ENCODE measurements around the gene CSNK1G3. TPM values are rescaled to one million over a fixed set of nuclear protein-coding genes. Genes with fewer than 3 reads are reported as not detected.

The CSNK1G3 gene
- total and polyA plus RNA-seq, 2 experiments from 2014 or later: 37.4 to 79.9 TPM

DNA sequence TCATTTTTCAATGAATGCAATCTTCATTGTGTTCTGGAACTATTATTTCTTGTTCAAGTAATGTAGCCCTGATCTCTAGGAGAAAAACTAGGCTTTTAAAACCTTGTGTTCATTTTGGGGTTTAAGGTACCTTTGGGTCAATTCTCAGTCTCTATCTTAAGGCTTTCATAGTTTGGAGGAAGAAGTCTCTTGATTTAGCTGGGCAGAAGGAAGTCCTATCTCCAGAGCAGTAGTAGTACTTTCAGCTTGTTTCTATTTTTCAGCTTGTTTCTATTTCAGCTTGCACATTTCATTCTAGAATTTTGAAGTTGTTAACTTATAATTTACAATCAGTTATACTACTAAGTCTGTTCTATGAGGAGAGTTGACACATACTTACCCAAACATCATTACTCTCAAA, 15.2 kb downstream of the CSNK1G3 start:
- peaks cover 16% of the 10 kb centered on the region; the same call in 1 of the 2 replicates for H3K4me1 ChIP-seq (ENCODE audit: insufficient read depth)
- H3K27me3 ChIP-seq (replicated peaks; ENCODE audit: insufficient read depth): no peaks in the 10 kb centered on the region
- no peaks in the 10 kb centered on the region for H3K36me3 ChIP-seq (ENCODE audit: low read depth)
- H3K79me2 ChIP-seq (ENCODE audit: insufficient read depth): peaks cover 100% of the 10 kb centered on the region
- in situ Hi-C loops (cut with MboI): no loop called here
- peaks cover 29% of the 10 kb centered on the region for H4K20me1 ChIP-seq (ENCODE audit: insufficient read depth)
- no peak overlapping the region for H3K4me3 ChIP-seq
- no peaks in the 10 kb centered on the region for H3F3A ChIP-seq (ENCODE audit: insufficient read depth)
- no peak overlapping the region for H2AFZ ChIP-seq
- H3K9me2 ChIP-seq (ENCODE audit: insufficient read depth): no peaks in the 10 kb centered on the region
- H3K9me3 ChIP-seq (ENCODE audit: low read depth): no peaks in the 10 kb centered on the region
- no peak for DNase-seq
- H3K27ac ChIP-seq: no peak overlapping the region
- peak overlapping the region; percentile 5 for H3K4me2 ChIP-seq (ENCODE audit: unreplicated experiment)
- TF ChIP-seq EZH2phosphoT487 (IDR thresholded peaks at IDR 0.05; ENCODE audit: insufficient read depth, low read depth): no peak
- TF ChIP-seq EZH2 (IDR thresholded peaks at IDR 0.05; ENCODE audit: insufficient read depth, poor library complexity, severe bottlenecking): no peak
- no peak overlapping the region for H3K9ac ChIP-seq

DNA sequence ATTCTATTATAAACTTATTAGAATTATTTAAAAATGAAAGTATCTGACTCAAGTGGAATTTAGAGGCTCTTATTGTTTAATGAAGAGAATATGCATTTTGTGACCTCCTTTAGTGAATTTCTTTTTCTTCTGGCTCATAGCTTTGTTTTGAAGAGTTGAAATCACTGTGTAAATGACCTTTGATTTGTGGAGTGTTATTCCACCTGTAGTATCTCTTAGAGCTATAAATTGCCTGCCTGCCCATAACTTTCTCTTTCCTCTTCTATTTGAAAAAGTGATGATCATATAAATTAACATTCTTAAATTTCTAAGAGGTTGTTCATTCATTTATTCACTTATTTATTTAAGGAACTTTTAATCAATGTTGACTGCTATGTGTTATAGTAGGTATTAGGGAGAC, 16.1 kb downstream of the CSNK1G3 start:
- Histone ChIP-seq H3K4me3 (peak overlapping the region; percentile 29; the same call in 1 of the 2 replicates), H3F3A (ENCODE audit: insufficient read depth) (no peaks in the 10 kb centered on the region), H3K27me3 (replicated peaks; ENCODE audit: insufficient read depth) (no peaks in the 10 kb centered on the region), H3K27ac (no peak overlapping the region), H3K9me2 (ENCODE audit: insufficient read depth) (no peaks in the 10 kb centered on the region), H3K4me1 (ENCODE audit: insufficient read depth) (peaks cover 16% of the 10 kb centered on the region; the same call in 1 of the 2 replicates), H3K36me3 (ENCODE audit: low read depth) (no peaks in the 10 kb centered on the region), H3K9me3 (ENCODE audit: low read depth) (no peaks in the 10 kb centered on the region), H4K20me1 (ENCODE audit: insufficient read depth) (peaks cover 26% of the 10 kb centered on the region; the same call in 1 of the 2 replicates), H3K79me2 (ENCODE audit: insufficient read depth) (peaks cover 100% of the 10 kb centered on the region), H2AFZ (no peak overlapping the region), H3K9ac (no peak overlapping the region), H3K4me2 (ENCODE audit: unreplicated experiment) (peak overlapping the region; percentile 5)
- in situ Hi-C loops (cut with MboI): no loop called here
- TF ChIP-seq EZH2 (IDR thresholded peaks at IDR 0.05; ENCODE audit: insufficient read depth, poor library complexity, severe bottlenecking): no peak
- TF ChIP-seq EZH2phosphoT487 (IDR thresholded peaks at IDR 0.05; ENCODE audit: insufficient read depth, low read depth): no peak
- no peak for DNase-seq

DNA sequence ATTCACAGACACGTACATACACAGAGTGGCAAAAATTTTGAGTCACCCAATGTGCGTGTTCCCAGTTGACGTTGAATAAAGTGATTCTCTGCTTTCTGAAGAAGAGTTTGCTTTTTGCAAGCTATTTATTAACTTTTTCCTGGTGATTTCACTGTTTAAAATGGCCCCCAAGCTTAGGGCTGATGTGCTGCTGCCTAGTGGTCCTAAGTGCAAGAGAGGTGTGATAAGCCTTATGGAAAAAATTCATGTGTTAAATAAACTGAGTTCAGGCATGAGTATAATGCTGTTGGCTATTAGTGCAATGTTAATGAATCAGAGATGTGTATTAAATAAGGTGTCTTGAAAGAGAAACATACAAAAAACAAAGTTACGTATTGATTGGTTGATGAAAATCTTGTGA, 16.9 kb downstream of the CSNK1G3 start:
- TF ChIP-seq EZH2phosphoT487 (IDR thresholded peaks at IDR 0.05; ENCODE audit: insufficient read depth, low read depth) (no peak), EZH2 (IDR thresholded peaks at IDR 0.05; ENCODE audit: insufficient read depth, poor library complexity, severe bottlenecking) (no peak)
- H3K79me2 ChIP-seq (ENCODE audit: insufficient read depth): peaks cover 100% of the 10 kb centered on the region

DNA sequence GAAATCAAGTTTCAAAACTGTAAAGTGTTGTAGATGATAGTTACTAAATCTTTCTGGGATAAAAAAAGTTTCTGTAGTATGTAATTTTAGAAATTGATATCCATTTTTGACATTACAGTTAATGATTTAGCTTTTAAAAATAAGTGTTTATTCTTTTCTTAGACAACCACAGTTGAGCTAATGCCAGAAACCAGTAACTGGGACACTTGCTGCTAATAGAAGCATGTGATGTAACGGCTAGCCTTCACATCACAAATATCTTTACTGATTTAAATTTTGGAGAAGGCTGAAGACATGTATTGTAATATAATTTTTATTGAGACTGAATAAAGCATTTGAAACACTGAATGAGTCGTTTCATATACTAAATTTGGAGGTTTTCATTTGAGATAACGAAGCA, 18.8 kb downstream of the CSNK1G3 start:
- WGBS, 2 experiments (ENCODE audit: low coverage in 1 of 2, low lambda C conversion rate in 2 of 2, missing lambda C conversion rate in 2 of 2): 77 to 82% methylated on average over 3 of the region's 3 CpGs
- no peak for TF ChIP-seq EZH2 (IDR thresholded peaks at IDR 0.05; ENCODE audit: insufficient read depth, poor library complexity, severe bottlenecking)
- H3K9me3 ChIP-seq (ENCODE audit: low read depth): no peaks in the 10 kb centered on the region
- no peaks in the 10 kb centered on the region for H3K9me2 ChIP-seq (ENCODE audit: insufficient read depth)
- H2AFZ ChIP-seq: no peak overlapping the region
- no peak overlapping the region for H3K9ac ChIP-seq
- no peak overlapping the region for H3K27ac ChIP-seq
- H3K4me1 ChIP-seq (ENCODE audit: insufficient read depth): peaks cover 16% of the 10 kb centered on the region; the same call in 1 of the 2 replicates
- H3K27me3 ChIP-seq (replicated peaks; ENCODE audit: insufficient read depth): no peaks in the 10 kb centered on the region
- no peaks in the 10 kb centered on the region for H3K36me3 ChIP-seq (ENCODE audit: low read depth)
- in situ Hi-C loops (cut with MboI): no loop called here
- H3K4me2 ChIP-seq (ENCODE audit: unreplicated experiment): no peak overlapping the region
- H3K4me3 ChIP-seq: no peak overlapping the region
- no peaks in the 10 kb centered on the region for H3F3A ChIP-seq (ENCODE audit: insufficient read depth)
- DNase-seq: no peak
- peaks cover 19% of the 10 kb centered on the region; the same call in 1 of the 2 replicates for H4K20me1 ChIP-seq (ENCODE audit: insufficient read depth)
- peaks cover 100% of the 10 kb centered on the region for H3K79me2 ChIP-seq (ENCODE audit: insufficient read depth)

More for the DNA sequence above, 16.9 kb downstream of the CSNK1G3 start:
- H3K9me3 ChIP-seq (ENCODE audit: low read depth): no peaks in the 10 kb centered on the region
- H3K27ac ChIP-seq: no peak overlapping the region
- H3K9ac ChIP-seq: no peak overlapping the region
- in situ Hi-C loops (cut with MboI): no loop called here
- peaks cover 16% of the 10 kb centered on the region; the same call in 1 of the 2 replicates for H3K4me1 ChIP-seq (ENCODE audit: insufficient read depth)
- no peaks in the 10 kb centered on the region for H3F3A ChIP-seq (ENCODE audit: insufficient read depth)
- 97 to 98% methylated on average over 4 of the region's 4 CpGs for WGBS, 2 experiments (ENCODE audit: low coverage in 1 of 2, low lambda C conversion rate in 2 of 2, missing lambda C conversion rate in 2 of 2)
- H3K9me2 ChIP-seq (ENCODE audit: insufficient read depth): no peaks in the 10 kb centered on the region
- H3K36me3 ChIP-seq (ENCODE audit: low read depth): no peaks in the 10 kb centered on the region
- no peak for DNase-seq
- peaks cover 24% of the 10 kb centered on the region; the same call in 1 of the 2 replicates for H4K20me1 ChIP-seq (ENCODE audit: insufficient read depth)
- H3K4me3 ChIP-seq: no peak overlapping the region
- H3K4me2 ChIP-seq (ENCODE audit: unreplicated experiment): no peak overlapping the region
- H3K27me3 ChIP-seq (replicated peaks; ENCODE audit: insufficient read depth): no peaks in the 10 kb centered on the region
- H2AFZ ChIP-seq: no peak overlapping the region

DNA sequence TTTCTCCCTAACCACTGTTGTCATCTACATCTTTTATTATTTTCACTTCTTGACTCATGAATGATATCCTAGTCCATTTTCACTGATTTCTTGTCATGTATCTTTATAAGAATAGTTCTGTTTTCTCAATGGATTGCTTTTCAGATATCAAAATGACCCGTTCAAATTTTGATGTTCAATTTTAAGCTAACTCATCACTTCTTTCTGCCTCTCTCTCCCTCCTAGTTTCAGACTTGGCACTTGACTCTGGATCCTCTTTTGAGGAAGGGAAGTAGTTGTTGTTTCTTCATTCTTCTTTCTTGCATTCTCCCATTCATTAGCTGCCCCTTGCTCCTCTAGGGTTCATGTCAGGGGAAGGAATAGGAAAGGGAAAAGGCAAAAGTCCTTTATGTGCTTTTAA, 23.7 kb downstream of the CSNK1G3 start:
- no peaks in the 10 kb centered on the region for H3K4me1 ChIP-seq (ENCODE audit: insufficient read depth)
- no peaks in the 10 kb centered on the region for H3K9me3 ChIP-seq (ENCODE audit: low read depth)
- H3F3A ChIP-seq (ENCODE audit: insufficient read depth): no peaks in the 10 kb centered on the region
- H3K4me2 ChIP-seq (ENCODE audit: unreplicated experiment): no peak overlapping the region
- in situ Hi-C loops (cut with MboI): no loop called here
- no peak for DNase-seq
- H4K20me1 ChIP-seq (ENCODE audit: insufficient read depth): no peaks in the 10 kb centered on the region
- TF ChIP-seq EZH2 (IDR thresholded peaks at IDR 0.05; ENCODE audit: insufficient read depth, poor library complexity, severe bottlenecking) (no peak), EZH2phosphoT487 (IDR thresholded peaks at IDR 0.05; ENCODE audit: insufficient read depth, low read depth) (no peak)
- H2AFZ ChIP-seq: no peak overlapping the region
- H3K9me2 ChIP-seq (ENCODE audit: insufficient read depth): no peaks in the 10 kb centered on the region
- no peak overlapping the region for H3K4me3 ChIP-seq
- 92 to 100% methylated on average over 1 of the region's 1 CpG for WGBS, 2 experiments (ENCODE audit: low coverage in 1 of 2, low lambda C conversion rate in 2 of 2, missing lambda C conversion rate in 2 of 2)
- H3K36me3 ChIP-seq (ENCODE audit: low read depth): no peaks in the 10 kb centered on the region
- peaks cover 100% of the 10 kb centered on the region for H3K79me2 ChIP-seq (ENCODE audit: insufficient read depth)
- H3K27me3 ChIP-seq (replicated peaks; ENCODE audit: insufficient read depth): no peaks in the 10 kb centered on the region
- no peak overlapping the region for H3K27ac ChIP-seq
- H3K9ac ChIP-seq: no peak overlapping the region

All from GM23248 (cell line).